HCT116 (cell line): ENCODE data around the gene PURA. TPM values are rescaled to one million over a fixed set of nuclear protein-coding genes. Genes with fewer than 3 reads are reported as not detected.

ENCODE experiments used
- ATAC-seq: fragments of 200-7000 bp; cut with Tn5 transposase; 2 replicates; pipeline ENCODE4 v1.9.1; 2020; ENCODE audit warnings: mild to moderate bottlenecking, moderate library complexity
- BruUV-seq: library from RNA; stranded (reverse); fragments of 400-500 nt; replicated peaks from 2 replicates; lab custom pipeline; 2021; lab: Mats Ljungman, UMichigan
- CTCF ChIA-PET: fragments of 300-600 bp; sonication (Branson Sonifier 250); formaldehyde crosslinking; loops from one replicate; lab custom pipeline; 2021; ENCODE audit warnings: antibody characterized with exemption; lab: Charles Lee
- POLR2A ChIA-PET: fragments of 300-600, 350-600 bp; sonication (Branson Sonifier 250); formaldehyde crosslinking; loops from one replicate; lab custom pipeline; 2021; ENCODE audit warnings: antibody characterized with exemption; lab: Charles Lee
- RAD21 ChIA-PET, 2 experiments: fragments of 300-600 bp; sonication (Branson Sonifier 250); formaldehyde crosslinking; loops; one replicate each; lab custom pipeline; 2023; ENCODE audit warnings: low total read pairs in 2 of 2; ENCODE audit not compliant: uncharacterized antibody in 2 of 2, unreplicated experiment in 2 of 2, low non-redundant PET in 1 of 2; lab: Charles Lee
- DNase-seq: peaks from one replicate; pipeline ENCODE4 v3.0.0-alpha.2; 2010; ENCODE audit warnings: low read depth, low spot score
- H2AFZ ChIP-seq: fragments of 200-600 bp; shearing (Covaris generic), sonication (generic); 2 replicates; pipeline ENCODE4 v1.6.1; 2017; ENCODE audit warnings: low read depth, mixed run types, mixed read lengths, antibody characterized with exemption, low read length; ENCODE audit not compliant: poor library complexity, severe bottlenecking
- H3K27ac ChIP-seq: 2 replicates; pipeline ENCODE4 v1.5.1; 2012; ENCODE audit warnings: low read depth, low read length
- H3K27me3 ChIP-seq: fragments of 200-600 bp; sonication (generic); 2 replicates; pipeline ENCODE4 v1.6.1; 2016; ENCODE audit warnings: mixed run types, low read length, mixed read lengths; ENCODE audit not compliant: insufficient read depth
- H3K36me3 ChIP-seq, 2 experiments: fragments of 200-500 bp in 1 of 2; fragments of 200-600 bp in 1 of 2; sonication (Bioruptor generic) in 1 of 2; sonication (generic) in 1 of 2; 2 replicates each; pipeline versions ENCODE4 v1.5.1 to v1.6.1; 2014 to 2016; ENCODE audit warnings: low read length in 2 of 2, inconsistent platforms in 1 of 2, mixed read lengths in 1 of 2, mixed run types in 1 of 2; ENCODE audit not compliant: insufficient read depth in 2 of 2, control insufficient read depth in 1 of 2
- H3K4me1 ChIP-seq, 2 experiments: fragments of 200-600 bp in 1 of 2; sonication (generic) in 1 of 2; 2 replicates each; pipeline versions ENCODE4 v1.5.1 to v1.6.1; 2012 to 2017; ENCODE audit warnings: low read length in 2 of 2, inconsistent platforms in 1 of 2, mild to moderate bottlenecking in 1 of 2, mixed read lengths in 1 of 2, mixed run types in 1 of 2, moderate library complexity in 1 of 2; ENCODE audit not compliant: insufficient read depth in 2 of 2, control insufficient read depth in 1 of 2
- H3K4me2 ChIP-seq: fragments of 200-600 bp; sonication (generic); 2 replicates; pipeline ENCODE4 v1.6.1; 2017; ENCODE audit warnings: mixed run types, low read length, mixed read lengths
- H3K4me3 ChIP-seq, 2 experiments: fragments of 200-600 bp in 1 of 2; sonication (generic) in 1 of 2; replicated peaks in 1 of 2; 2 replicates each; pipeline ENCODE4 v1.5.1; 2011 to 2016; ENCODE audit warnings: low read length in 2 of 2, control low read depth in 1 of 2, low read depth in 1 of 2, mild to moderate bottlenecking in 1 of 2, mixed read lengths in 1 of 2, mixed run types in 1 of 2
- H3K79me2 ChIP-seq: fragments of 200-600 bp; sonication (generic); 2 replicates; pipeline ENCODE4 v1.6.1; 2017; ENCODE audit warnings: mild to moderate bottlenecking, mixed run types, low read length, moderate library complexity, mixed read lengths; ENCODE audit not compliant: insufficient read depth
- H3K9ac ChIP-seq: fragments of 200-600 bp; sonication (generic); 2 replicates; pipeline ENCODE4 v1.6.1; 2016; ENCODE audit warnings: low read length, mixed read lengths
- H3K9me2 ChIP-seq: fragments of 200-600 bp; sonication (generic), shearing (Covaris generic); 2 replicates; pipeline ENCODE4 v1.6.1; 2017; ENCODE audit warnings: mixed run types, mild to moderate bottlenecking, moderate library complexity; ENCODE audit not compliant: insufficient read depth
- H3K9me3 ChIP-seq, 2 experiments: fragments of 200-500 bp in 1 of 2; fragments of 200-600 bp in 1 of 2; sonication (Bioruptor generic) in 1 of 2; sonication (generic) in 1 of 2; 2 replicates each; pipeline ENCODE4 v1.6.1; 2014 to 2017; ENCODE audit warnings: low read length in 2 of 2, mixed read lengths in 2 of 2, inconsistent platforms in 1 of 2, low read depth in 1 of 2, mild to moderate bottlenecking in 1 of 2, mixed run types in 1 of 2, moderate library complexity in 1 of 2; ENCODE audit not compliant: control insufficient read depth in 1 of 2, insufficient read depth in 1 of 2
- H4K20me1 ChIP-seq: fragments of 200-600 bp; sonication (generic), shearing (Covaris generic); 2 replicates; pipeline ENCODE4 v1.6.1; 2017; ENCODE audit warnings: mixed run types, mild to moderate bottlenecking, moderate library complexity; ENCODE audit not compliant: insufficient read depth
- EGR1 ChIP-seq: IDR thresholded peaks from 2 replicates; pipeline ENCODE4 v1.6.1; 2012; ENCODE audit warnings: low read depth
- ELF1 ChIP-seq: IDR thresholded peaks from 2 replicates; pipeline ENCODE4 v1.6.1; 2012; ENCODE audit warnings: low read depth, borderline replicate concordance
- JUND ChIP-seq: IDR thresholded peaks from 2 replicates; pipeline ENCODE4 v1.6.1; 2012
- MAX ChIP-seq: IDR thresholded peaks from 2 replicates; pipeline ENCODE4 v1.6.1; 2012
- POLR2AphosphoS5 ChIP-seq: IDR thresholded peaks from 2 replicates; pipeline ENCODE4 v1.6.1; 2011; ENCODE audit warnings: mild to moderate bottlenecking, low read depth, low read length, moderate library complexity
- RAD21 ChIP-seq: IDR thresholded peaks from 2 replicates; pipeline ENCODE4 v1.6.1; 2012; ENCODE audit warnings: low read depth, mild to moderate bottlenecking
- SIN3A ChIP-seq: IDR thresholded peaks from 2 replicates; pipeline ENCODE4 v1.6.1; 2012; ENCODE audit warnings: low read depth
- SP1 ChIP-seq: IDR thresholded peaks from 2 replicates; pipeline ENCODE4 v1.6.1; 2012; ENCODE audit warnings: low read depth
- SRF ChIP-seq: IDR thresholded peaks from 2 replicates; pipeline ENCODE4 v1.6.1; 2012; ENCODE audit warnings: low read depth
- YY1 ChIP-seq: IDR thresholded peaks from 2 replicates; pipeline ENCODE4 v1.6.1; 2011; ENCODE audit warnings: low read length, low read depth, moderate library complexity, mild to moderate bottlenecking; ENCODE audit not compliant: insufficient replicate concordance; ENCODE audit errors: extremely low read depth
- ZFX ChIP-seq: fragments of 450-650 bp; IDR thresholded peaks from 2 replicates; pipeline ENCODE4 v1.6.1; 2017
- ZNF274 ChIP-seq: fragments of 200-500 bp; sonication (Bioruptor generic); IDR thresholded peaks from 2 replicates; pipeline ENCODE4 v1.6.1; 2014; ENCODE audit warnings: mild to moderate bottlenecking, low read depth, low read length, inconsistent platforms
- intact Hi-C: fragments of 100-400 bp; cut with micrococcal nuclease; formaldehyde crosslinking; loops from 2 replicates; pipeline ENCODE4 v1.10.0; 2022
- total RNA-seq: library from RNA; stranded (reverse); gene quantifications from one replicate; pipeline ENCODE4 v1.2.1, GENCODE V29; 2021; ENCODE audit not compliant: unreplicated experiment

The PURA gene
- total RNA-seq, 1 experiment from 2014 or later = 15.2 TPM

DNA sequence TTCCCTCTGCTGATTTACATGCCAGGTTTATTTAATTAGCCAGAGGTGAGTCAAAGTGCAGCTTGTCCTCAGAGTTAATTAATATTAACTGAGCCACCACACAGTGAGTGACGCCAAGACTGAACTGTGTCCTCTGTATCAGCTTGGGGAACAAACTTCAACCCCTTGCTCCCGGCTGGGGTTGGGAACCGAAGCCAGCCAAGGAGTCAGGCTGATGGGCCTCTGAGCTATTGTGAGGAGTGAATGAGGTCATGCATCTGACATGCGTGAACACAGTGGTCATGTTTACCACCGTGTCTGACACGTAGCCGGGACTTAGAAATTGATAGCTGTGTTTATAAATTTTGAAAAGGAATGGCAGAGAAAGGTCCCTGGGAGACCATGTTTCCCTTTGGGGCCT, 28.9 kb downstream of the PURA start:
- CTCF ChIA-PET = interaction anchor here (1.4 to 4.1 kb wide), 3 partner anchors 10 to 68 kb away, joined by 3 to 39 read pairs (median 20); no protein-coding TSS in a partner anchor
- Histone ChIP-seq H2AFZ (no peak overlapping the region), H3K4me1 (peaks cover 4 to 14% of the 10 kb centered on the region in 2 experiments; a peak in 3 of 4 replicates), H4K20me1 (no peaks in the 10 kb centered on the region), H3K9ac (no peak overlapping the region), H3K79me2 (no peaks in the 10 kb centered on the region; the same call in 1 of the 2 replicates), H3K27me3 (no peaks in the 10 kb centered on the region), H3K9me3 (no peaks in the 10 kb centered on the region), H3K9me2 (no peaks in the 10 kb centered on the region), H3K4me2 (no peak overlapping the region), H3K4me3 (no peak overlapping the region), H3K36me3 (no peaks in the 10 kb centered on the region), H3K27ac (no peak overlapping the region)
- BruUV-seq = no TSS peak
- intact Hi-C loops = no loop called here
- RAD21 ChIA-PET = no interaction called here
- POLR2A ChIA-PET = no interaction called here
- TF ChIP-seq POLR2AphosphoS5 (no peak), ZFX (no peak), MAX (no peak), ELF1 (no peak), SRF (no peak), SIN3A (no peak)
- ATAC-seq = no peak
- no peak for DNase-seq

GRCh38 chr5:140143521-140144258, 29.8 kb downstream of the PURA start:
- BruUV-seq = no TSS peak
- DNase-seq = no peak
- intact Hi-C loops = loop anchor here (1.0 kb wide), 1 partner anchor 70 kb away; no protein-coding TSS in a partner anchor
- no peak for ATAC-seq
- H3K27ac ChIP-seq = no peak overlapping the region
- H2AFZ ChIP-seq = no peak overlapping the region
- no peak overlapping the region for H3K9ac ChIP-seq
- H3K4me1 ChIP-seq = peaks cover 4 to 18% of the 10 kb centered on the region in 2 experiments; a peak in 3 of 4 replicates
- no peaks in the 10 kb centered on the region for H4K20me1 ChIP-seq
- H3K9me3 ChIP-seq = no peaks in the 10 kb centered on the region
- H3K27me3 ChIP-seq = no peaks in the 10 kb centered on the region
- no peak overlapping the region for H3K4me3 ChIP-seq
- TF ChIP-seq YY1 (no peak), SIN3A (no peak), SP1 (no peak), RAD21 (no peak), JUND (no peak), EGR1 (no peak), MAX (no peak), ZNF274 (no peak)
- H3K79me2 ChIP-seq = no peaks in the 10 kb centered on the region; the same call in 1 of the 2 replicates
- H3K4me2 ChIP-seq = no peak overlapping the region
- H3K9me2 ChIP-seq = no peaks in the 10 kb centered on the region
- CTCF ChIA-PET = interaction anchor here (0.7 to 4.1 kb wide), 10 partner anchors 10 to 357 kb away, joined by 3 to 39 read pairs (median 4); partner anchors contain the start of gene PURA
- H3K36me3 ChIP-seq = no peaks in the 10 kb centered on the region
- RAD21 ChIA-PET = interaction anchor here (0.5 to 1.0 kb wide), 4 partner anchors 26 to 68 kb away, joined by 3 to 7 read pairs (median 4); no protein-coding TSS in a partner anchor
- POLR2A ChIA-PET = interaction anchor here (0.6 kb wide), 1 partner anchor 31 kb away, joined by 7 read pairs; no protein-coding TSS in a partner anchor
